ENCODE results near the gene MUCL1.
A peak's percentile ranks its signal among the peaks of the same experiment; 100 is the strongest.
"Not testable (repeated sequence)": the region's sequence is repeated elsewhere in the genome, so short reads cannot be mapped to it uniquely, and the experiment has no call there.

The MUCL1 gene

DNA sequence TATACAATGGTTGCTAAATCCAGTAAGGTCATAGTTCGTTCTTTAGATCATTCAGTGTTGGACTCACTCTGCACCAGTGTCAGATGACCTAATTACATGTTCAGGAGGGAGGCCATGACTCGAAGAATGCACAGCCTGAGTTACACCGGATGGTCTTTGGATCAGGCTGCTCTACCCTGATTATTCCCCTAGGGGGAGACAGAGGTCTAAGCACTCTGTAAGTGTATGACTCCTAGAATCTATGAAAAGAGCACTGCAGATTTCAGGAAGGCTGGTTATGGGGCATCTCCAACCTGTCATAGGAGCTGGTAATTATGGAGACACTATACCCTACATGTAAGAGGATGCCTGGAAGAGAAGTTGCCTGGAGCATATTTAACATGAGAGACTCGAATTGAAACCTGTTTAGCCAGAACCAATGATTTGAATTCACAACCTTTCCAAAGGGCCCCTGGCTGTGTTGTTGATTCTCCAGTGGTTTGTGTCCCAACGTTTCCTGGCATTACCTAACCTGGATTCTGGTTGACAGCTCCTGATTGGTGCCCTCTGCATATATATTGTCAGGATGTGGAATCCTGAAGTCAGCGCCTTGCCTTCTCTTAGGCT is at the start of gene MUCL1:
Gene MUCL1 (plus strand): TSS at position 584 of the 606 bp plus-strand sequence. CDS start 67 bp downstream, outside the sequence.
- DNase-seq, result peak; percentile 51 to 74

DNA sequence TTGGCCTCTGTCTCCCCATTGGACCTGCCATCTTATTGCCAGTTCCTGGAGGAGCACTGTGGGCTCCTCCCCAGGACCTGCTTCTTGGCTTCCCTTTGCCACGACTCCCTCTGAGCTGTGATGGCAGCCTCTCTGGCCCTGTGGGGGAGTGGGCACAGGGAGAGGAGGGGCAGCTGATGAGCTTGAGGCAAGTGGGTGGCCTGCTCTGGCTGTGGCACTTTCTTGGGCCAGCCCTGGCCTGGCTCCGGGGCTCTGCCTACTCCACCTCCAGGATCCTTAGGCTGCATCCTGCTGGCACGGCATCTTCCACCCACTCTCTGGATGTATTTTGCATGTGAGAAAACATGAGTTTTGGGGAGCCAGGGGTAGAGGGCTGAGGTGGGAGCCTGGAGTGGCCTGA is 32.6 kb upstream of the MUCL1 start:
- no peak for DNase-seq

GRCh38 chr12:54824402-54824801 is 29.9 kb upstream of the MUCL1 start:
- no peak for DNase-seq

DNA sequence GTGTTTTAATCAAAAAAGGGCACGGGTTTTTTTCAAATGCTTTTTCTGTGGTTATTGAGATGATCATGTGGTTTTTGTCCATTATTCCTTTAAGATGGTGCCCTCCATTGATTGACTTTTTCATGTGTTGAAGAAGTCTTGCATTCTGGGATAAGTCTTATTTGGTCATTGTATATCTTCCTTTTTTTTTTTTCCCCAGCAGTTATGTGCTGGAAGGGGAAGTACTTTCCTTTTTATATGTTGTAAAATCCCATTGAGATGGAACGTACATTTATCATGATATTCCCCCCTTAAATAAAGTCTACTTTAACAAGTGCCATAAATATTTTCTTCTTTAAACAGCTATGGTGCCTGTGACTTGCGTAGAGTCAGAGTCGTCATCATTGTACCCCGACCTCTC is 24.8 kb upstream of the MUCL1 start:
- no peak for DNase-seq

DNA sequence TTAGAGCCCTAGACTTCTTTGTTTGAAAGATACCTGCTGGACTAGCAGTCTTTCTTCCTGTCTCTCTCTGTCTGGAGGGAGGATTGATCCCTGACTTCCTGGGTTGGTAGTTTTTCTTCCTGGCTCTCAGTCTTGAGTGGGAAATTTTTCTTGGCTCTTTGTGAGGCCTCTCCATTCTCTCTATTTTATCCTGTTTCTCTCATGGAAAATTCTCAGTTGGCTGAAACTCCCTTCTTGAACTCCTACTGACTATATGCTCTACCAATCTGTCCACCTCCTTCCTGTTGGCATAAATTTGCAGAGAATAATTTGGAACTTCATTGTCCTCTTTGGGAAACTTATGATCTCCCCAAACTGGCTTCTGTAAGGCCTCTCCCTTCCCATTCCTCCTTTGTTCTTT is 24.1 kb upstream of the MUCL1 start:
- DNase-seq, result no peak

DNA sequence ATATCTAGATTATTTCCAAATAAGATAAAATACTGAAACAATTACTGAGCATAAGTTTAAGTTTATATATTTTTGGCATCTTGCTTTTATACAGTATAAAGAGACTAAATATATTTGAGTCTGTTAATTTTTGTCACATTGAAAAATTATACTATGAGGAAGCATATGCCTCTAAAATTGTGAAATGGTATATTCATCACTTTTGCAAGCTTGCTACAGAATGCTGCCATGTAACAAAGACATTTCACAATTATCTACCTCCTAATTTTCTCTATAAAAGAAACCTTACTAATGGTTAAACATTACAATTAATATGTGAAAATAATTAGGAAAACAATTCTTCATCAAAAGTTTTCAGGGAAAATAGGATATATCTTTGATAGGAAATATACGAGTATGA is 22.7 kb upstream of the MUCL1 start:
- DNase-seq, result no peak

DNA sequence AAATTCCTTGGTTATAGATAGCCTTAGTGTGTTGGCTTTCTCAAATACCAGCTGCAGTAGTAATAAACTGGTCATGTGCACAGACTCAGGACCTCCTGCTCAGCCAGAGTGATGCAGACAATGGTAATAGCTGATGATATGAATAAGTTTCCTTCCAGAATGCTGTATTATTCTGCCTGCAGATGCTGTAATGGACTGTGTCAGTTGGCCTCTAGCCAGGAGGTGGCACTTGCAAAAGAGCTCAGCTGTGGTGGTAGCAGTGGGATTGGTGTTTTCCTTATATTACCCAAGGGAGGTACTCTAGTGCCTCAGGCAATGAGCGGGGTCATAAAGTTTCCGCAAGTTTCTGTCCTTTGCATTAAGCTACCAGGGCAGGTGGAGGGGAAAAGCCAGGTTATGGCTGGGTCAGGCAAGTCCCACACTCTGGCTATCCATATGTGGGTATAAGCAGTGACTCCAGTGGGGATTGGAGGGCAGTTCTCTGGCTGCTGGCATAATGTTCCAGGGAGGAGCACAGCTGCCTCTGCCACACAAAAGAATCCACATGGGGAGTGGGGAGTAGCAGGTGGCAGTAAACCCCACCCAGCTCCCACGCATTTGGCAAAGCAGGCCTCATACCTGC is 14.0 kb upstream of the MUCL1 start:
- no peak for DNase-seq

- DNase-seq, result no peak
These were observed 3.1 kb downstream of the MUCL1 start for GRCh38 chr12:54857406-54857805.

GRCh38 chr12:54858562-54858961 is 4.2 kb downstream of the MUCL1 start:
- DNase-seq, result no peak

DNA sequence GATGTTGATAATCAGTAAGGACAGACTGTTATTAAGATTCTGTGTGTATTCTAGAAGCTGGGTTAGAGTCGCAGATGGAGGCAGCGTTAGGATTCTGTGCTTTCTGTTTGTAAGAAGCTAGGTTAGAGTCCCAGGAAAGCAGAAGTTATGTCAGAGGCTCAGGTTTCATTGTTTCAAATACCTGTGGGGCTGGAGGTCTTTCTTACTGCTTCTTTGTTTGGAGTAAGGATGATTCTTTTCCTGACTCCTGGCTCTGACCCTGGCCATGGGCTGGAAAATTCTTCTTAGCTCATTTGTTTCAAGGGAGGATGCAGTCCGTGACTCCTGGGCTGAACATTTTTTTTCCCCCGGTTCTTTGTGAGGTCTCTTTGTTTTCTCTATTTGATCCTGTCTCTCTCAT is 5.2 kb downstream of the MUCL1 start:
- no peak for DNase-seq

GRCh38 chr12:54861927-54862326 is 7.6 kb downstream of the MUCL1 start:
- DNase-seq, result no peak

DNA sequence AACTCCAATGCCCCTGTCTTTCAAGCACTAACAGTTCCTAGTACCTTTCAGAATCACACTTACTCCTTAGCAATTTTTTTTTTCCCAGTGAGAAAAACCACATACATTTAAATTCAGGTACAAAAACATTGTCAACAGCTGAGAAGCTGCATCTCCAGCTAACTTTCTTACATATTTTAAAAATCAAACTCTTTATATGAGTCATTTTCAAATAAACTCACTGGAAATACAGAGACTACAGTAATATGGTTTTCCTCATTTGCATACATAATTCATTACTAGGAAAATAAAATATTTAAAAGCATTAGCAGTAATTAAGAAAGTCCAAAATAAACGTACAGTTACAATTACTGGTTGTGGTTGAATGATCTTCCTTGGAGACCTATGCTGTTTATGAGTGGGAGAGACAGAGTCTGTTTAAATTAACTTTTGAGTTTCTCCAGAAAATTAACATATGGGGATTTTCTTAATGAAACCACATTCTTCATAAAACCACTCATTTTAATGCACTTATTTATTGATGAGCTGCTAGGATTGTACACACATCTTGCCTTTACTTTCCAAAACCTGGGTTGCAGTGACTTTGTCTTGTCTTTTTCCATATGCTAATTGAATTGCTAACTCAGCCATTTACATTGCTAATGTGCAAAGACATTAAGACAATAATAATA is 9.8 kb downstream of the MUCL1 start:
- DNase-seq, result no peak

DNA sequence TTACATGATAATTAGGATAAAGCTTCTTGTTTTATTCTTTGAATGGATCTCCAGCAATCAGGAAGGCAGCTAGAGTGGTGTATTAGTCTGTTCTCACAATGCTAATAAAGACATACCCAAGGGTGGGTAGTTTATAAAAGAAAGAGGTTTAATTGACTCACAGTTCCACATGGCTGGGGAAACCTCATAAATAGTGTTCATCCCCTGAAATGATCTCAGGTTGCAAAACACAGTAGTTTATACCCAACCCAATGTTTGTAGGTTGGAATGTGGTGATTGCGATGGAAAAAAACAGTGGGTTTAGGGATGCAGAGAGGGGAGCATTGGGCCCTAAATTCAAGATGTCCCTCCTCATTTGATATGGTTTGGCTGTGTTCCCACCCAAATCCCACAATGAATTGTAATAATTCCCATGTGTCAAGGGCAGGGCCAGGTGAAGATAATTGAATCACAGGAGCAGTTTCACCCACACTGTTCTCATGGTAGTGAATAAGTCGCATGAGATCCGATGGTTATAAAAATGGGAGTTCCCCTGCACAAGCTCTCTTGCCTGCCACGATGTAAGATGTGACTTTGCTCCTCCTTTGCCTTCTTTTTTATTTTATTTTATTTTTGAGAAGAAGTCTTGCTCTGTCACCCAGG is 11.5 kb downstream of the MUCL1 start:
- DNase-seq, result no peak

DNA sequence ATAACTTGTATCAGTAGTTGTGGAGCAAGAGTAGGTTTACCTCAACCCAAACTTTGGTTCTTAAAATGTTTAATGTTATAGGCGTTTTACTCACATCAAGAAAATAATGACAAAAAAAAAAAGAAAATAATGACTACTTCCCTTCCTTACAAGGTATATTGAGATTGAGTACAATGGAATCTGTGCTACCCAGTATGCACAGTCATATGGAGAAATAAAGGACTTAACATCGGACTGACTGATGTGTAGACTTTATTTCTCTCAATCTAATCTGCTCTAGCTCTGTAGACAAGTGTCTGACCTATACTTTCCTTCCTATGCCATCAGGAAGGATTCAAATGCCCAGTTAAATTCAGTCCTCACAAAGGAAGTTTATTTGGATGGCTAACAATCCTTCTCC is 14.4 kb downstream of the MUCL1 start:
- no peak for DNase-seq

GRCh38 chr12:54870048-54870447 is 15.7 kb downstream of the MUCL1 start:
- no peak for DNase-seq

GRCh38 chr12:54870617-54871016 is 16.3 kb downstream of the MUCL1 start:
- no peak for DNase-seq

- no peak for DNase-seq
These were observed 24.8 kb downstream of the MUCL1 start for GRCh38 chr12:54879150-54879549.

DNA sequence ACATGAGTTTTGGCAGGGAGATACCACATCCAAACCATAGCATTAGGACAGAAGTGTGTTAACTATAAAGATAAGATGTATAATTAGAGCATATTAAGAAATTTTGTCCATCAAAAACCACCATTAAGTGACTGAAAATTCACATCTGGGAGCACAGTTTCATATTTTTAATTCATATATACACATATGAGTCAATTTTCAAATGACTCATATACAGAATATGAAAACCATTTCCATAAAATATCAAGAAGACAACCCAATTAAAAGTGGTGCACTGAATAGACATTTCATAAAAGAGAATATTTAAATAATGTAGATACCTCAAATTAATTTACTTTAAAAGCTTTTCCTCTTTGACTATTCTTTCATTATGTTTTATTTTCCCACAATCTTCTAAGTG is 25.3 kb downstream of the MUCL1 start:
- DNase-seq, result no peak

DNA sequence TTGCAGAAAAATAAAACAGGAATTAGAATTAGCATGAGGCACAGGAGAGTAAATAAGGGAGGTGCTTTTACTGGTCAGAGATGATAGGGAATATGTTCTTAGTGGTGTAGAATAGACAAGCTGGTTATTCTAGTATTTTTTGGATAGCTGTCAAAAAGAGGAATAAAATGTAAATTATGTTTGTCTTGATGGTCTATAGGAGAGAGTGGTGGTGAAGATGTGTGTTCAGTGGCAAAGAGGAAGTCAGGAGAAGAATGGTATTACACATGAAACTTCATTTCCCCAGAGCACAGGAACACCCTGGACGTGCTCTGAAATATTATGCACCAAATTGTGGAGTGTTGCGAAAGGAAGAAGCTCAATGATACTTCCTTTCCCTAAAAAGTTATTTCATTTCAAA is 27.8 kb downstream of the MUCL1 start:
- no peak for DNase-seq

DNA sequence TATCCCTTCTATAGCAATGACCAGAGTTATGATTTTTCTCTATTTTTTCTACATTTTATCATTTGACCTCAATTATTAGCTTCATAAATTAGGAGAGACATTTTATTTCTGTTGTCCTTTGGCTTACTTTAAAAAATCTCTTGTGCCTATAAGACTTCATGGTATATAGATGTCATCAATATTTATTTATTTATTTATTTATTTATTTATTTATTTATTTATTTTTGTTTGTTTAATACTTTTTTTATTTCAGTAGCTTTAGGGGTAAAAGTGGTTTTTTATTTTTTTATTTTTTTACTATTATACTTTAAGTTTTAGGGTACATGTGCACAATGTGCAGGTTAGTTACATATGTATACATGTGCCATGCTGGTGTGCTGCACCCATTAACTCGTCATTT is 28.3 kb downstream of the MUCL1 start:
- DNase-seq, result not testable (repeated sequence)

GRCh38 chr12:54888428-54888827 is 34.1 kb downstream of the MUCL1 start:
- DNase-seq, result not testable (repeated sequence)

- no peak for DNase-seq
These were observed 36.0 kb downstream of the MUCL1 start for GRCh38 chr12:54890339-54890738.

GRCh38 chr12:54891717-54892478 is 37.6 kb downstream of the MUCL1 start:
- DNase-seq, result no peak
